GM19043 (cell line): ENCODE data around the gene GRIA4.

Experiments
- ATAC-seq: cut with Tn5 transposase; IDR thresholded peaks from one replicate; pipeline ENCODE4 v1.9.1; 2021; ENCODE audit warnings: low read depth; ENCODE audit not compliant: unreplicated experiment

Gene GRIA4

DNA sequence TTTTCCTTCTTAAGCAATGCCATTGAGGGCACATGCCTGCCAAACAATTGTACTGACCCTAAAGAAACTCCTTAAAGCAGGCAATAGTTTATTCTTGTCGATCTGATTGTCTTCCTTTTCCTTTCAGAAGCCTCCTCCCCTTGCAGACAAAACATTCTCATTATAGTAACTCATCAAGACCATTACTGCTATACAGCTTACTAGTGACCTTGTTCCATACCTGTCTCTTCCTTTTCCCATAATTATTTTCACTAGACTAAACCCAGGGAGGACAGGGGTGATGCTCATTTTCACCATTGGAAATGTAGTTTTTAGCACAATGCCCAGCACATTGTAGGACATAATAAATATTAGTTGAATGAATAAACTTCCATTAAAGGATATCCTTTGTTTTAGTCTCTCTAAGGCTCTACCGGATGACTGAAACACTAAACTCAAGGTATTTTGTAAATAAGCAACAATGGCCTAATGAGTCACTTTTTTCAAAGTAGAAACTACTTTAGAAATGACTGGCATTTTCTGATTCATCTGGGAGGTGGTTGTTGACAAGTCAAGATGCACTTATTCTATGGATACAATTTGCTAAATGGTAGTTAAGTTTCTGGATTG is 421.4 kb downstream of the GRIA4 start:
- ATAC-seq = no peak
